ENCODE data around the gene TMEM138.

The TMEM138 gene

GRCh38 chr11:61347916-61348461 is 14.2 kb upstream of the TMEM138 start:
- H3K27ac ChIP-seq (ENCODE audit: low read length), result no peak overlapping the region
- peaks cover 5% of the 10 kb centered on the region for H3K79me2 ChIP-seq (ENCODE audit: low read length)
- 0 out of 2 replicates have a peak, but pooled peaks cover 4% of the 10 kb centered on the region for H4K20me1 ChIP-seq (ENCODE audit: insufficient read depth, low read length)
- no peak overlapping the region for H3K9ac ChIP-seq (ENCODE audit: low read length)
- no peak overlapping the region for H3K4me2 ChIP-seq (ENCODE audit: low read length)
- no peaks in the 10 kb centered on the region for H3K9me3 ChIP-seq (ENCODE audit: insufficient read depth, low read length)
- H3K4me3 ChIP-seq (ENCODE audit: low read length), result no peak overlapping the region
- no peak overlapping the region for H2AFZ ChIP-seq (ENCODE audit: low read depth, low read length)
- no peaks in the 10 kb centered on the region for H3K27me3 ChIP-seq (ENCODE audit: low read depth, low read length)
- H3K36me3 ChIP-seq (replicated peaks; ENCODE audit: low read depth, low read length), result peaks cover 75% of the 10 kb centered on the region
- no peaks in the 10 kb centered on the region for H3K4me1 ChIP-seq (ENCODE audit: low read length)
- TF ChIP-seq CTCF (IDR thresholded peaks at IDR 0.05; ENCODE audit: low read depth, low read length) (no peak), EZH2phosphoT487 (IDR thresholded peaks at IDR 0.05; ENCODE audit: low read depth) (no peak)

- Histone ChIP-seq H3K27ac (ENCODE audit: low read length) (no peak overlapping the region), H3K4me2 (ENCODE audit: low read length) (no peak overlapping the region), H4K20me1 (ENCODE audit: insufficient read depth, low read length) (0 out of 2 replicates have a peak, but pooled peaks cover 4% of the 10 kb centered on the region), H3K4me1 (ENCODE audit: low read length) (peaks cover 8% of the 10 kb centered on the region), H3K4me3 (ENCODE audit: low read length) (no peak overlapping the region), H3K9ac (ENCODE audit: low read length) (no peak overlapping the region), H3K27me3 (ENCODE audit: low read depth, low read length) (no peaks in the 10 kb centered on the region), H2AFZ (ENCODE audit: low read depth, low read length) (no peak overlapping the region), H3K36me3 (replicated peaks; ENCODE audit: low read depth, low read length) (peaks cover 84% of the 10 kb centered on the region), H3K9me3 (ENCODE audit: insufficient read depth, low read length) (no peaks in the 10 kb centered on the region), H3K79me2 (ENCODE audit: low read length) (peaks cover 18% of the 10 kb centered on the region)
- TF ChIP-seq CTCF (IDR thresholded peaks at IDR 0.05; ENCODE audit: low read depth, low read length), result no peak
- no peak for TF ChIP-seq EZH2phosphoT487 (IDR thresholded peaks at IDR 0.05; ENCODE audit: low read depth)
Observed at GRCh38 chr11:61349189-61349751, 12.9 kb upstream of the TMEM138 start.

GRCh38 chr11:61349916-61350315 is 12.3 kb upstream of the TMEM138 start:
- Histone ChIP-seq H3K4me3 (ENCODE audit: low read length) (no peak overlapping the region), H3K4me2 (ENCODE audit: low read length) (no peak overlapping the region), H4K20me1 (ENCODE audit: insufficient read depth, low read length) (0 out of 2 replicates have a peak, but pooled peaks cover 4% of the 10 kb centered on the region), H3K27me3 (ENCODE audit: low read depth, low read length) (no peaks in the 10 kb centered on the region), H3K79me2 (ENCODE audit: low read length) (peaks cover 24% of the 10 kb centered on the region), H3K9me3 (ENCODE audit: insufficient read depth, low read length) (no peaks in the 10 kb centered on the region), H3K36me3 (replicated peaks; ENCODE audit: low read depth, low read length) (peaks cover 85% of the 10 kb centered on the region), H2AFZ (ENCODE audit: low read depth, low read length) (no peak overlapping the region), H3K4me1 (ENCODE audit: low read length) (peaks cover 13% of the 10 kb centered on the region), H3K27ac (ENCODE audit: low read length) (no peak overlapping the region), H3K9ac (ENCODE audit: low read length) (no peak overlapping the region)
- TF ChIP-seq CTCF (IDR thresholded peaks at IDR 0.05; ENCODE audit: low read depth, low read length) (no peak), EZH2phosphoT487 (IDR thresholded peaks at IDR 0.05; ENCODE audit: low read depth) (no peak)

GRCh38 chr11:61350336-61350735 is 11.8 kb upstream of the TMEM138 start:
- Histone ChIP-seq H3K9me3 (ENCODE audit: insufficient read depth, low read length) (no peaks in the 10 kb centered on the region), H3K27ac (ENCODE audit: low read length) (no peak overlapping the region), H3K79me2 (ENCODE audit: low read length) (peaks cover 28% of the 10 kb centered on the region), H3K4me1 (ENCODE audit: low read length) (peaks cover 17% of the 10 kb centered on the region), H3K4me3 (ENCODE audit: low read length) (no peak overlapping the region), H3K4me2 (ENCODE audit: low read length) (no peak overlapping the region), H3K27me3 (ENCODE audit: low read depth, low read length) (no peaks in the 10 kb centered on the region), H3K9ac (ENCODE audit: low read length) (no peak overlapping the region), H2AFZ (ENCODE audit: low read depth, low read length) (no peak overlapping the region), H4K20me1 (ENCODE audit: insufficient read depth, low read length) (0 out of 2 replicates have a peak, but pooled peaks cover 4% of the 10 kb centered on the region), H3K36me3 (replicated peaks; ENCODE audit: low read depth, low read length) (peaks cover 89% of the 10 kb centered on the region)
- no peak for TF ChIP-seq EZH2phosphoT487 (IDR thresholded peaks at IDR 0.05; ENCODE audit: low read depth)
- no peak for TF ChIP-seq CTCF (IDR thresholded peaks at IDR 0.05; ENCODE audit: low read depth, low read length)
